ENCODE measurements around the gene D2HGDH.

GRCh38 chr2:241803387-241804325, 69.2 kb downstream of the D2HGDH start:
- no peak for TF ChIP-seq EZH2 (IDR thresholded peaks at IDR 0.05; ENCODE audit: insufficient read depth, poor library complexity, severe bottlenecking)
- TF ChIP-seq EZH2phosphoT487 (IDR thresholded peaks at IDR 0.05; ENCODE audit: insufficient read depth, low read depth), result no peak

Data from GM23248 (cell line).